ENCODE results near the gene JUNB.
A peak's percentile ranks its signal among the peaks of the same experiment; 100 is the strongest.

DNA sequence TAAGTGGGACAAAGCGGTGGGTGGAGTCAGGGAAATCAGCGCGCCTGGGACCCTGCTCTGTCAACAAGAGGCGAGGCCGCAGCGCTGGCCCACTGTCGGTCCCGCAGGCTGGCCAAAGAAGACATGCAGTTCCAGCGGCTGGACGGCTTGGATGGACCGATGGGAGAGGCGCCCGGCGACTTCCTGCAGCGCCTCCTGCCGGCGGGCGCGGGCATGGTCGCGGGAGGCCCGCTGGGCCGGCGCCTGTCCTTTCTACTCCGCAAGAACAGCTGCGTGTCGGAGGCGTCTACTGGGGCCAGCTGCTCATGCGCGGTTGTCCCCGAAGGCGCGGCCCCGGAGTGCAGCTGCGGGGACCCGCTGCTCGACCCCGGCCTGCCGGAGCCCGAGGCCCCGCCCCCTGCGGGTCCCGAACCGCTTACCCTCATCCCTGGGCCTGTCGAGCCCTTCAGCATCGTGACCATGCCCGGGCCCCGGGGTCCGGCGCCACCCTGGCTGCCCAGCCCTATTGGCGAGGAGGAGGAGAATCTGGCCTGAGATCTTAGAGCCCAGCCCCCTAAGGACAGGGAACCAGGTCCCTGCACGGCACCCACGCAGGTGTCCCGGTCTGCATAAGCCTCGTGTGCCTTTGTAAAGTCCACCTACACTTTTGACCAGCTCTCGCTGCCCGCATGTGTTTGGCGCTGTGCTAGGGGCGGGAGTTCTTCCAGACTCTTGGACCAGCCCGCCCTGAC, 33.6 kb upstream of the JUNB start:
- TF ChIP-seq, protein P1, sequence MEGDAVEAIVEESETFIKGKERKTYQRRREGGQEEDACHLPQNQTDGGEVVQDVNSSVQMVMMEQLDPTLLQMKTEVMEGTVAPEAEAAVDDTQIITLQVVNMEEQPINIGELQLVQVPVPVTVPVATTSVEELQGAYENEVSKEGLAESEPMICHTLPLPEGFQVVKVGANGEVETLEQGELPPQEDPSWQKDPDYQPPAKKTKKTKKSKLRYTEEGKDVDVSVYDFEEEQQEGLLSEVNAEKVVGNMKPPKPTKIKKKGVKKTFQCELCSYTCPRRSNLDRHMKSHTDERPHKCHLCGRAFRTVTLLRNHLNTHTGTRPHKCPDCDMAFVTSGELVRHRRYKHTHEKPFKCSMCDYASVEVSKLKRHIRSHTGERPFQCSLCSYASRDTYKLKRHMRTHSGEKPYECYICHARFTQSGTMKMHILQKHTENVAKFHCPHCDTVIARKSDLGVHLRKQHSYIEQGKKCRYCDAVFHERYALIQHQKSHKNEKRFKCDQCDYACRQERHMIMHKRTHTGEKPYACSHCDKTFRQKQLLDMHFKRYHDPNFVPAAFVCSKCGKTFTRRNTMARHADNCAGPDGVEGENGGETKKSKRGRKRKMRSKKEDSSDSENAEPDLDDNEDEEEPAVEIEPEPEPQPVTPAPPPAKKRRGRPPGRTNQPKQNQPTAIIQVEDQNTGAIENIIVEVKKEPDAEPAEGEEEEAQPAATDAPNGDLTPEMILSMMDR (optimal IDR thresholded peaks at IDR 0.05 in 1 of 3, IDR thresholded peaks at IDR 0.05 in 1 of 3, conservative IDR thresholded peaks at IDR 0.05 in 1 of 3; ENCODE audit: extremely low read depth in 1 of 3, insufficient read depth in 2 of 3, low read length in 3 of 3) = peak; percentile 83 to 97 (median 84)
- TF ChIP-seq EZH2 (IDR thresholded peaks at IDR 0.05; ENCODE audit: low read length) = no peak

All from keratinocyte (primary cell).